Keratinocyte (primary cell): ENCODE results near the gene PHOX2A.

Source experiments
- CTCF ChIP-seq, 3 experiments: IDR thresholded peaks in 1 of 3; conservative IDR thresholded peaks in 1 of 3; optimal IDR thresholded peaks in 1 of 3; 2 replicates in 2 of 3; 3 replicates in 1 of 3; pipeline versions ENCODE3 to v1.5.1; 2011; ENCODE audit warnings: low read length in 3 of 3, mild to moderate bottlenecking in 3 of 3, moderate library complexity in 2 of 3, control low read depth in 1 of 3, inconsistent platforms in 1 of 3; ENCODE audit not compliant: insufficient read depth in 2 of 3; ENCODE audit errors: extremely low read depth in 1 of 3
- EZH2 ChIP-seq: IDR thresholded peaks from one replicate; pipeline ENCODE4 v1.6.1; 2012; ENCODE audit warnings: inconsistent platforms, mild to moderate bottlenecking, low read length, moderate library complexity

GRCh38 chr11:72190631-72191071 lies 53.3 kb downstream of the PHOX2A start:
- TF ChIP-seq CTCF (optimal IDR thresholded peaks at IDR 0.05 in 1 of 3, IDR thresholded peaks at IDR 0.05 in 1 of 3, conservative IDR thresholded peaks at IDR 0.05 in 1 of 3; ENCODE audit: extremely low read depth in 1 of 3, insufficient read depth in 2 of 3, low read length in 3 of 3): no peak
- TF ChIP-seq EZH2: no peak
